ENCODE data around the gene LMX1B. TPM values are rescaled to one million over a fixed set of nuclear protein-coding genes. Genes with fewer than 3 reads are reported as not detected.
"Not testable (repeated sequence)": the region's sequence is repeated elsewhere in the genome, so short reads cannot be mapped to it uniquely, and the experiment has no call there.

Gene LMX1B
- total RNA-seq, 1 donor from 2014 or later, result 0.21 TPM

- H3K36me3 ChIP-seq, result no peaks in the 10 kb centered on the region
- H3K9me3 ChIP-seq, result no peaks in the 10 kb centered on the region
- no peaks in the 10 kb centered on the region for H3K4me1 ChIP-seq
- ATAC-seq (no peak), DNase-seq (no peak)
- no peak overlapping the region for H3K4me3 ChIP-seq
- no peaks in the 10 kb centered on the region for H3K27me3 ChIP-seq (ENCODE audit: low read depth)
- H3K27ac ChIP-seq, result no peak overlapping the region
- intact Hi-C loops (cut with DNase I), result no loop called here
- no peak for TF ChIP-seq CTCF (IDR thresholded peaks at IDR 0.05)
These were observed 35.7 kb upstream of the LMX1B start for GRCh38 chr9:126578029-126578428.

DNA sequence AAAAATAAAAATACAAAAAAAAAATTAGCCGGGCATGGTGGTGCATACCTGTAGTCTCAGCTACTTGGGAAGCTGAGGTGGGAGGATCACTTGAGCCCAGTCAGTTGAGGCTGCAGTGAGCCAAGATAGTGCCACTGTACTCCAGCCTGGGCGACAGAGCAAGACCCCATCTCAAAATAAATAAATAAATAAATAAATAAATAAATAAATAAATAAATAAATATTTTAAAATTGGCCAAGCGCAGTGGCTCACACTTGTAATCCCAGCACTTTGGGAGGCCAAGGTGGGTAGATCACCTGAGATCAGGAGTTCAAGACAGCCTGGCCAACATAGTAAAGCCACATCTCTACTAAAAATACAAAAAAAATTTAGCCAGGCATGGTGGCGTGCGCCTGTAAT is 33.4 kb upstream of the LMX1B start:
- not testable (repeated sequence) for ATAC-seq; H3K9me3 ChIP-seq; H3K27me3 ChIP-seq (ENCODE audit: low read depth)

GRCh38 chr9:126581893-126582292 is 31.8 kb upstream of the LMX1B start:
- Histone ChIP-seq H3K36me3 (no peaks in the 10 kb centered on the region), H3K4me3 (no peak overlapping the region), H3K4me1 (no peaks in the 10 kb centered on the region), H3K9me3 (no peaks in the 10 kb centered on the region), H3K27ac (no peak overlapping the region), H3K27me3 (ENCODE audit: low read depth) (no peaks in the 10 kb centered on the region)
- ATAC-seq, result no peak
- TF ChIP-seq CTCF (IDR thresholded peaks at IDR 0.05), result no peak
- no peak for DNase-seq
- intact Hi-C loops (cut with DNase I), result no loop called here

More for the DNA sequence above, 33.4 kb upstream of the LMX1B start:
- H3K36me3 ChIP-seq; H3K4me1 ChIP-seq; intact Hi-C loops (cut with DNase I); DNase-seq; H3K4me3 ChIP-seq; H3K27ac ChIP-seq: not testable (repeated sequence)

GRCh38 chr9:126582427-126582826 is 31.3 kb upstream of the LMX1B start:
- no peak for DNase-seq
- TF ChIP-seq CTCF (IDR thresholded peaks at IDR 0.05), result no peak
- ATAC-seq, result no peak
- H3K36me3 ChIP-seq, result no peaks in the 10 kb centered on the region
- H3K4me3 ChIP-seq, result no peak overlapping the region
- no peak overlapping the region for H3K27ac ChIP-seq
- H3K9me3 ChIP-seq, result no peaks in the 10 kb centered on the region
- no peaks in the 10 kb centered on the region for H3K27me3 ChIP-seq (ENCODE audit: low read depth)
- intact Hi-C loops (cut with DNase I), result no loop called here
- H3K4me1 ChIP-seq, result peaks cover 4% of the 10 kb centered on the region

- ATAC-seq (no peak), DNase-seq (no peak)
- no peaks in the 10 kb centered on the region for H3K36me3 ChIP-seq
- no peaks in the 10 kb centered on the region for H3K9me3 ChIP-seq
- H3K4me1 ChIP-seq, result peaks cover 12% of the 10 kb centered on the region
- no peak for TF ChIP-seq CTCF (IDR thresholded peaks at IDR 0.05)
- H3K4me3 ChIP-seq, result no peak overlapping the region
- no peak overlapping the region for H3K27ac ChIP-seq
- no peaks in the 10 kb centered on the region for H3K27me3 ChIP-seq (ENCODE audit: low read depth)
- intact Hi-C loops (cut with DNase I), result no loop called here
These were observed 30.5 kb upstream of the LMX1B start for GRCh38 chr9:126583144-126583760.

DNA sequence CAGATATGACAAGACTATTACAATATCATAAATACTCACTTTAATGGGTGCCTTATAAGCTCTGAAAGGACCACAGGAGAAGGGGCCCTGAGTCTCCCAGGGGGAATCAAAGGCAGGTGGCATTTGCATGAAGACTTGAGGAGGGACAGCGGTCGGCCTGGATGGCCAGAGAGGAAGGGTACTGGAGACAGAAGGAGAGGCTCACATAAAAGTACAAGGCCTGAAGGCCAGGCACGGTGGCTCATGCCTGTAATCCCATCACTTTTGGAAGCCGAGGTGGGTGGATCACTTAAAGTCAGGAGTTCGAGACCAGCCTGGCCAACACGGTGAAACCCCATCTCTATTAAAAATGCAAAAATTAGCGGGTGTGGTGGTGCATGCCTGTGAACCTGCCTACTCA is 29.1 kb upstream of the LMX1B start:
- intact Hi-C loops (cut with DNase I), result no loop called here
- no peak for ATAC-seq
- H3K27me3 ChIP-seq (ENCODE audit: low read depth), result no peaks in the 10 kb centered on the region

More for the DNA sequence above, 29.1 kb upstream of the LMX1B start:
- H3K27ac ChIP-seq, result no peak overlapping the region
- peaks cover 13% of the 10 kb centered on the region for H3K4me1 ChIP-seq
- DNase-seq, result no peak
- H3K9me3 ChIP-seq, result no peaks in the 10 kb centered on the region
- H3K4me3 ChIP-seq, result no peak overlapping the region
- TF ChIP-seq CTCF (IDR thresholded peaks at IDR 0.05), result no peak
- H3K36me3 ChIP-seq, result no peaks in the 10 kb centered on the region
